Measurements from ENCODE around the gene SPDEF. TPM values are rescaled to one million over a fixed set of nuclear protein-coding genes. Genes with fewer than 3 reads are reported as not detected.

SPDEF gene
- total RNA-seq, 4 donors from 2014 or later: not detected

GRCh38 chr6:34537922-34538550, 18.1 kb downstream of the SPDEF start:
- H3K36me3 ChIP-seq: no peaks in the 10 kb centered on the region
- 86 to 91% methylated on average over 18 of the region's 19 CpGs for WGBS, 2 donors
- H3K27me3 ChIP-seq: no peaks in the 10 kb centered on the region
- no peaks in the 10 kb centered on the region for H3K4me1 ChIP-seq
- no peak overlapping the region for H3K27ac ChIP-seq
- no peak for TF ChIP-seq EP300 (IDR thresholded peaks at IDR 0.05)
- no peak for TF ChIP-seq POLR2A (IDR thresholded peaks at IDR 0.05)
- no peak for TF ChIP-seq CTCF (IDR thresholded peaks at IDR 0.05)
- no peak overlapping the region for H3K4me3 ChIP-seq
- DNase-seq (ENCODE audit: low spot score in 2 of 2): no peak
- no peaks in the 10 kb centered on the region for H3K9me3 ChIP-seq

DNA sequence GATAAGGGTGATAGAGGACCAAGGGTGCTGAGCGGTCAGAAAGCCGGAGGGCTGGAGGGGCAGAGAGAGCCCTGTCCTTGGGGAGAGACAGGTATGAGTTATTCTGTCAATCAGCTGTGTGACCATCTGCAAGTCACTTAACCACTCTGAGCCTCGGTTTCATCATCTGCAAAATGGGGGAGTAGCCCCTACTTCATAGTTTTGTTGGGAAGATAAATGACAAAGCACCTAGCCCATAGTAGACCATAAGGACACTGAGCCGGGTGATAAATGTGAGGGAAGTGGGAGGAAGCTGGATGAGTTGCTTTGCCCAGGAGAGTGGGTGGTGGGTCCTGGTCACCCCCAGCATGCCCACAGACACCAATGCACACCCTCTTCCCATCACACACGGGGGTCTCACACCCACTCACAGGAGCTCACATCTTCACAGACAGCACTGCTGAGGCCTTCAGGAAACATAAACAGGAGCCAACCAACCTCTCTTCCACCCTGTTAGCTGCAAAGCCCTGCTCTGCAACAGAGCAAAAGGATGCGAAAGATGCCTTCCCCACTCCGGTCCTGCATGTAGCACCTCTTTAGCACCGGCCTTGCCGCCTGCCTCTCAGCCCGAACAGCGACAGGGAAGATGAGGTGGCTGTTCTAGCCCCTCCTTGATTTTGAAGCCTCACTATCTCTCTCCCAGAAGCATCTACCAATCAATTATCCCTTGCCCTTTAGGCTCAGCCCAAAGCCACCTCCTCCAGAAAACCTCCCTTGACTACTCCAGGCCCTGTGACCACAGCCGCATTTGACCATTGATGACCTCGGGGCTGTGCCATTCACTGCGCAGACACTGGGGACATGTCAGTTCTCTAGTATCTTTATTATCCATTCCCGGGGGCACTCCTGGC, 18.9 kb downstream of the SPDEF start:
- no peak for DNase-seq (ENCODE audit: low spot score in 2 of 2)
- Histone ChIP-seq H3K36me3 (no peaks in the 10 kb centered on the region), H3K27ac (no peak overlapping the region), H3K4me3 (no peak overlapping the region), H3K27me3 (no peaks in the 10 kb centered on the region), H3K4me1 (no peaks in the 10 kb centered on the region), H3K9me3 (no peaks in the 10 kb centered on the region)
- TF ChIP-seq EP300 (IDR thresholded peaks at IDR 0.05) (no peak), POLR2A (IDR thresholded peaks at IDR 0.05) (no peak), CTCF (IDR thresholded peaks at IDR 0.05) (no peak)
- 84 to 86% methylated on average over 15 of the region's 15 CpGs for WGBS, 2 donors

DNA sequence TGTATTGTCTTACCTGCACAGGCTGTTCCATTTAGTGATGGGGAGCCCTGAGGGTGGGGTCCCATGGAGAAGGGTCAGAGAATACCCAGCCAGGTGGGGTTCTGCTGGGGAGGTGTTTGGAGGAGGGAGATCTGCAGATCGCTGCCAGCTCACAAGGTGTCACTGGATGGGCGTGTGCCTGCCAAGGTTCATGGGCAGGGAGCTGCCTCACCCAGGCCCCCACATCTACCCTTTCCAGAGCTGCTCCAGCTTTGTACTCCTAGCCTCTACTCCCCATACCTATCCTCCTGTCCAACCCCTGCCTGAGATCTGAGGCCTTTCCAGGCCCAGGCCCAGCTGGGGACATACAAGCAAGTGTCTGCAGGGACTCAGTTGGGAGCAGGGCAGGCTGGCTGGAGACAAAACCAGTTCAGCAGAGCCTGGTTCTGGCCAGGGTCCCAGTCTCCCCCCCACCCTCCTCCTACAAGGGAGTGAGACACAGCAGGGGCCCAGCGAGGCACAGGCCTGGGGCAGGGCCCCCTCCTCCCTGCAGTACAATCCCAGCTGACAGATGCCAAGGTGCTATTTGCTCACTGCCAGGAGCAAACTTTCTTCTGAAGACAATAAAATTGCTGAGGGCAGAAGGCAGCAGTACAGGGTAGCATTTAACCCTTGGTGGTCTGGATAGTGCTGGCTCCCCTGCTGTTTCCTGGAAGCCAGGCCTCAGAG, 19.7 kb downstream of the SPDEF start:
- H3K4me3 ChIP-seq: no peak overlapping the region
- 73 to 82% methylated on average over 3 of the region's 3 CpGs for WGBS, 2 donors
- TF ChIP-seq EP300 (IDR thresholded peaks at IDR 0.05): no peak
- TF ChIP-seq POLR2A (IDR thresholded peaks at IDR 0.05): no peak
- no peak for TF ChIP-seq CTCF (IDR thresholded peaks at IDR 0.05)
- H3K9me3 ChIP-seq: no peaks in the 10 kb centered on the region
- H3K4me1 ChIP-seq: no peaks in the 10 kb centered on the region
- DNase-seq (ENCODE audit: low spot score in 2 of 2): no peak
- H3K36me3 ChIP-seq: no peaks in the 10 kb centered on the region
- no peak overlapping the region for H3K27ac ChIP-seq
- no peaks in the 10 kb centered on the region for H3K27me3 ChIP-seq

GRCh38 chr6:34535646-34536045, 20.5 kb downstream of the SPDEF start:
- TF ChIP-seq CTCF (IDR thresholded peaks at IDR 0.05): no peak
- no peak for TF ChIP-seq POLR2A (IDR thresholded peaks at IDR 0.05)
- no peak for TF ChIP-seq EP300 (IDR thresholded peaks at IDR 0.05)
- DNase-seq (ENCODE audit: low spot score in 2 of 2): no peak
- H3K36me3 ChIP-seq: no peaks in the 10 kb centered on the region
- WGBS, 2 donors: 67 to 74% methylated on average over 7 to 11 of the region's 11 CpGs
- no peak overlapping the region for H3K4me3 ChIP-seq
- H3K27ac ChIP-seq: no peak overlapping the region
- H3K9me3 ChIP-seq: no peaks in the 10 kb centered on the region
- H3K4me1 ChIP-seq: no peaks in the 10 kb centered on the region
- H3K27me3 ChIP-seq: no peaks in the 10 kb centered on the region

DNA sequence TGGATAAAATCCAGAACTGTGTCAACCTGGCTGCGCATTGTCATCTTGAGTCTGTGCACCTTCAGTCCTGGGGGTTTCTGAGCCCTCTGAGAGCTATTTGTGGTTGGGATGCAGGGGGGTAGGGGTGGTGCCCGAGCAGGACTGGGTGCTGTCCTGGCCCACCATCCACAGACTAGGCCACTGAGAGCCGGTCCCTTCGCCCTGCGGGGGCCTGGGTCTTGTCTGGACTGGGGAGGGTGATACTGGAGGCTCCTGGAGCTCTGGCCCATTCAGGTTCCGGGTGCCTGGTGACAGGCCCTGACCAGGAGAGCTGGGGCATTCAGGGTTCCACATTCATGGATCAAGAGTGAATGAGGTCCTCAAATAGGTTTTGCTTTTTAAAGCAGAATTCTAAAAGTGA, 20.9 kb downstream of the SPDEF start:
- no peak overlapping the region for H3K4me3 ChIP-seq
- H3K36me3 ChIP-seq: no peaks in the 10 kb centered on the region
- H3K27ac ChIP-seq: no peak overlapping the region
- TF ChIP-seq POLR2A (IDR thresholded peaks at IDR 0.05) (no peak), EP300 (IDR thresholded peaks at IDR 0.05) (no peak)
- no peak for DNase-seq (ENCODE audit: low spot score in 2 of 2)
- H3K4me1 ChIP-seq: no peaks in the 10 kb centered on the region
- WGBS, 2 donors: 92% methylated on average over 6 of the region's 6 CpGs
- no peaks in the 10 kb centered on the region for H3K9me3 ChIP-seq
- H3K27me3 ChIP-seq: no peaks in the 10 kb centered on the region
